Left colon (tissue), 2 donors: ENCODE data around the gene SLC30A2. TPM values are rescaled to one million over a fixed set of nuclear protein-coding genes. Genes with fewer than 3 reads are reported as not detected.

Experiments
- ATAC-seq: fragments of 200-7000 bp; cut with Tn5 transposase; one replicate; pipeline ENCODE4 v1.9.1; 2020; ENCODE audit warnings: mild to moderate bottlenecking, moderate library complexity
- DNase-seq, 2 donors: peaks; one replicate each; pipeline ENCODE4 v3.0.0-alpha.2; 2020
- intact Hi-C, 2 donors: fragments of 100-400 bp; cut with DNase I in 1 of 2; cut with micrococcal nuclease in 1 of 2; formaldehyde crosslinking; loops; one replicate each; pipeline versions ENCODE4 v1.11.2 to v1.14.0; 2022; cut with DNase I, micrococcal nuclease
- total RNA-seq, 2 donors: library from RNA; stranded (reverse); fragmentation: NEBNext Ultra II Directional; extraction: Animal tissue kit (Norgen Biotek cat#: 25700); gene quantifications; one replicate each; pipeline ENCODE4 v1.2.1, GENCODE V29; 2021
- donor health status: DM: no; HTN: no; CAD: no.
- donor health status: DM: yes; HTN: yes; CAD: no.

The SLC30A2 gene
- total RNA-seq, 2 donors from 2014 or later = 0.22 TPM; not detected in 1

- intact Hi-C loops = no loop called here
- DNase-seq (peak in 1 of 2 donors; percentile 15), ATAC-seq (no peak)
Observed at GRCh38 chr1:25990702-25991395, 55.1 kb downstream of the SLC30A2 start.

GRCh38 chr1:25990251-25990650, 55.7 kb downstream of the SLC30A2 start:
- intact Hi-C loops = no loop called here
- ATAC-seq (no peak), DNase-seq (no peak)

- DNase-seq (no peak), ATAC-seq (no peak)
- intact Hi-C loops = no loop called here
Observed at GRCh38 chr1:25989440-25990234, 56.3 kb downstream of the SLC30A2 start.

- ATAC-seq = no peak
- DNase-seq = no peak
- intact Hi-C loops = no loop called here
Observed at GRCh38 chr1:25987951-25988350, 58.0 kb downstream of the SLC30A2 start.

Other genes starting within 250 kb of the SLC30A2 start
- 10 to 100 TPM; 29.6 to 33.2 TPM for gene SELENON, start 245.9 kb downstream of the SLC30A2 start, total RNA-seq
- gene MTFR1L, start 226.2 kb downstream of the SLC30A2 start, total RNA-seq = 10 to 100 TPM; 42.1 to 59.4 TPM
- under 1 TPM in 1 of 2 donors, not detected in 1; 0.98 TPM for gene AUNIP, start 186.7 kb downstream of the SLC30A2 start, total RNA-seq
- gene PAQR7, start 170.4 kb downstream of the SLC30A2 start, total RNA-seq = 1 to 10 TPM; 2.3 to 3.3 TPM
- 10 to 100 TPM; 27.8 to 52.6 TPM for gene STMN1, start 139.7 kb downstream of the SLC30A2 start, total RNA-seq
- gene PAFAH2, start 48.1 kb downstream of the SLC30A2 start, total RNA-seq = 10 to 100 TPM; 49.2 to 51.9 TPM
- under 1 TPM in 1 of 2 donors, not detected in 1; 0.11 TPM for gene EXTL1, start 24.3 kb downstream of the SLC30A2 start, total RNA-seq
- under 1 TPM; 0.15 to 0.25 TPM for gene TRIM63, start 21.5 kb upstream of the SLC30A2 start, total RNA-seq
- gene PDIK1L, start 65.7 kb upstream of the SLC30A2 start, total RNA-seq = 10 to 100 TPM; 15.5 to 15.9 TPM
- 1 to 10 TPM in 1 of 2 donors, under 1 TPM in 1; 0.85 to 1.0 TPM for gene FAM110D, start 113.0 kb upstream of the SLC30A2 start, total RNA-seq
- gene C1orf232, start 122.8 kb upstream of the SLC30A2 start, total RNA-seq = not detected
- 10 to 100 TPM; 17.6 to 21.2 TPM for gene ZNF593, start 123.8 kb upstream of the SLC30A2 start, total RNA-seq
- not detected for gene ZNF593OS, start 125.7 kb upstream of the SLC30A2 start, total RNA-seq
- 10 to 100 TPM; 37.3 to 45.6 TPM for gene CNKSR1, start 131.4 kb upstream of the SLC30A2 start, total RNA-seq
- gene CATSPER4, start 144.5 kb upstream of the SLC30A2 start, total RNA-seq = not detected
- 10 to 100 TPM; 11.4 to 16.7 TPM for gene CEP85, start 188.1 kb upstream of the SLC30A2 start, total RNA-seq
- 100 to 1,000 TPM; 401 to 409 TPM for gene SH3BGRL3, start 234.0 kb upstream of the SLC30A2 start, total RNA-seq